IPS-NIHi11 (cell line): ENCODE results near the gene FAP.

ENCODE experiments used
- DNase-seq: peaks from one replicate; pipeline ENCODE4 v3.0.0; 2012; ENCODE audit warnings: mixed read lengths, low spot score

FAP gene

GRCh38 chr2:162185541-162186232, 57.6 kb downstream of the FAP start:
- DNase-seq: no peak

- no peak for DNase-seq
These were observed 58.3 kb downstream of the FAP start for GRCh38 chr2:162184821-162185450.

- DNase-seq: no peak
These were observed 58.9 kb downstream of the FAP start for GRCh38 chr2:162184359-162184758.

GRCh38 chr2:162182395-162182794, 60.9 kb downstream of the FAP start:
- no peak for DNase-seq

GRCh38 chr2:162177301-162177700, 65.9 kb downstream of the FAP start:
- no peak for DNase-seq

- DNase-seq: no peak
These were observed 67.5 kb downstream of the FAP start for GRCh38 chr2:162175714-162176113.

GRCh38 chr2:162174746-162175145, 68.5 kb downstream of the FAP start:
- no peak for DNase-seq

GRCh38 chr2:162172802-162173370, 70.4 kb downstream of the FAP start:
- no peak for DNase-seq

- no peak for DNase-seq
These were observed 76.5 kb downstream of the FAP start for GRCh38 chr2:162166745-162167144.

- no peak for DNase-seq
These were observed 77.1 kb downstream of the FAP start for GRCh38 chr2:162166174-162166573.

- DNase-seq: no peak
These were observed 78.4 kb downstream of the FAP start for GRCh38 chr2:162164802-162165201.

- DNase-seq: no peak
These were observed 83.8 kb downstream of the FAP start for GRCh38 chr2:162159446-162159845.

- DNase-seq: no peak
These were observed 87.1 kb downstream of the FAP start for GRCh38 chr2:162156149-162156548.

GRCh38 chr2:162155093-162155492, 88.2 kb downstream of the FAP start:
- no peak for DNase-seq

GRCh38 chr2:162153608-162154224, 89.5 kb downstream of the FAP start:
- peak; percentile 52 for DNase-seq

GRCh38 chr2:162152147-162152546, 91.1 kb downstream of the FAP start, which contains the start of gene GCG:
TSS of gene GCG (minus strand) at chr2:162152247. CDS start at chr2:162149178, 3,069 bp downstream.
- no peak for DNase-seq

- DNase-seq: no peak
These were observed 93.3 kb downstream of the FAP start for GRCh38 chr2:162149940-162150339.

- DNase-seq: no peak
These were observed 93.8 kb downstream of the FAP start for GRCh38 chr2:162149466-162149865.

- no peak for DNase-seq
These were observed 94.3 kb downstream of the FAP start for GRCh38 chr2:162148956-162149355.

- DNase-seq: no peak
These were observed 99.3 kb downstream of the FAP start for GRCh38 chr2:162143969-162144368.

- no peak for DNase-seq
These were observed 104.9 kb downstream of the FAP start for GRCh38 chr2:162138310-162138709.

GRCh38 chr2:162127422-162127821, 115.8 kb downstream of the FAP start:
- no peak for DNase-seq

GRCh38 chr2:162126527-162126926, 116.7 kb downstream of the FAP start:
- no peak for DNase-seq
